Suprapubic skin (tissue), 4 donors: ENCODE results near the gene DIS3L.

Experiments
- CTCF ChIP-seq, 2 donors: fragments of 200-600 bp in 1 of 2; fragments of 450-650 bp in 1 of 2; sonication (generic) in 1 of 2; IDR thresholded peaks; one replicate each; pipeline ENCODE4 v1.5.1; 2016 to 2019; ENCODE audit warnings: antibody characterized with exemption in 2 of 2, mild to moderate bottlenecking in 1 of 2, moderate library complexity in 1 of 2
- EP300 ChIP-seq: sonication (generic); formaldehyde crosslinking; IDR thresholded peaks from one replicate; pipeline ENCODE4 v1.6.1; 2017; ENCODE audit warnings: antibody characterized with exemption
- POLR2A ChIP-seq, 2 donors: fragments of 450-650 bp; IDR thresholded peaks; one replicate each; pipeline ENCODE4 v1.6.1; 2017; ENCODE audit warnings: antibody characterized with exemption in 2 of 2, mild to moderate bottlenecking in 2 of 2, moderate library complexity in 2 of 2
- POLR2AphosphoS5 ChIP-seq, 3 donors: sonication (generic); formaldehyde crosslinking; IDR thresholded peaks; one replicate each; pipeline ENCODE4 v1.6.1; 2017; ENCODE audit warnings: antibody characterized with exemption in 3 of 3

- TF ChIP-seq CTCF (IDR thresholded peaks at IDR 0.05) (no peak), EP300 (no peak), POLR2A (IDR thresholded peaks at IDR 0.05) (no peak), POLR2AphosphoS5 (IDR thresholded peaks at IDR 0.05) (no peak)
Measured at GRCh38 chr15:66256692-66257091, 36.7 kb upstream of the DIS3L start.
